HG02870 (cell line): Measurements from ENCODE around the gene ALDH1L2.
"Not testable (repeated sequence)": the region's sequence is repeated elsewhere in the genome, so short reads cannot be mapped to it uniquely, and the experiment has no call there.

Source experiments
- ATAC-seq: cut with Tn5 transposase; IDR thresholded peaks from one replicate; pipeline ENCODE4 v1.9.1; 2021; ENCODE audit warnings: mild to moderate bottlenecking, moderate library complexity; ENCODE audit not compliant: unreplicated experiment

The ALDH1L2 gene

GRCh38 chr12:104990950-104991349, 93.3 kb downstream of the ALDH1L2 start:
- ATAC-seq, result no peak

DNA sequence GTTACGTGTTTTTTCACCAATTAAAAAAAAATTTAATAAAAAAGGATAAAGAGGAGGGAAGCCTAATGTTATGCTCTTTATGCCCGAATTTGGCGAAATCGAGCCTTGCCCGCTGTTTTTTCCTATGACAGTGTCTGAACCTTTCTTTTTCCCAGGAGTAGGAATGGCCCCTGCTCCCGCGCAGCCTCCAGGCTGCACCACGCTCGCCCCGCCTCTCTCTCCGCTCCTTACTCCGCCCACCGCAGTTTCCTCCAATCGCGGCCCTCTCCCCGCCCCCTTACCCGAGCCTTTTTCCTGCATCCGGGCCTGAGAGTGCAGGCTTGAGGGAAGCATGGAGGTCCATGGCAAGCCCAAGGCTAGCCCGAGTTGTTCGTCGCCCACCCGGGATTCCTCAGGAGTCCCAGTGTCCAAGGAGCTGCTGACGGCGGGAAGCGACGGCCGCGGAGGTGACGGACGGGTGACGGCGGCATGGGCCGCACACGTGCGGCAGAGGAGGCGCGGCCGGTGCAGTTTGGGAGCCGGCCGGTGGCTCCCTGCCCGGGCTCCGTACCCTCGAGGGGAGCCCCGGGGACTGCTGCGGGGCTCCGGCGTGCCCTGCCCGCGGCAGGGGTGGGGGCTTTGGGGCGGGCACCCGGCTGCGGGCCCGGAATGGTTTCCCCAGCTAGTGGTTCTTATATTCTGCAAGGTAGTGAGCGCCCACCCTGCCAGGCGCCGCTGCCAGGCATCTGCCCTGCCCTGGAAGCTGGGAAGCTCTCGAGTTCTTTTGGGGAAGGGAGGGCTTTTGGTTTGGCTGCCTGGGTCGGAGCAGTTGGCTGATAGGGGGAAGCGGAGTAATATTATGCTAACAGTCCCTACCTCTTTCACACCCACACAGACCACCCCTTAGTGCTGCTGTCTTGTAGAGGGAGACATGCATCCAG, 98.0 kb downstream of the ALDH1L2 start, which contains the start of gene NOPCHAP1:
NOPCHAP1 (plus strand) TSS at position 295 of the 920 bp plus-strand sequence; CDS start at position 332, 37 bp downstream.
- ATAC-seq, result peak; percentile 98

GRCh38 chr12:104985206-104985605, 99.1 kb downstream of the ALDH1L2 start:
- no peak for ATAC-seq

GRCh38 chr12:104977688-104978087, 106.6 kb downstream of the ALDH1L2 start:
- not testable (repeated sequence) for ATAC-seq

DNA sequence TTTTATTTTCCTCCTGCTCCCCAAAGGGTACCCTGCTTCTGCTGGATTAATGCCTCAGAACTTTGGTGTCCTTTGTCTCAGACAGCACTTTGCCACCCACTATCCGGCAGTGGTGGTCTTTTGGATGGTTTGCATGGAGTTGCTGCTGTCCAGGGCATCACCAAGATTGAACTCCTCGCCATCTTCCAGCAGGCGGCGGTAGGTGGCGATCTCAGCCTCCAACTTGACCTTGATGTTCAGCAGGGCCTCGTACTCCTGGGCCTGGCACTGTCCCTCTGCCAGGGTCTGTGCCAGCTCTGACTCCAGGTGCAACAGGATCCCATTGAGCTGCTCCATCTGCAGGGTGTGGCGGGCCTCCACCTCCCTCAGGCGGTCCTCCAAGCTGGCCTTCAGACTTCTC, 107.6 kb downstream of the ALDH1L2 start:
- no peak for ATAC-seq

- no peak for ATAC-seq
Observed at GRCh38 chr12:104975587-104976343, 108.5 kb downstream of the ALDH1L2 start.

- ATAC-seq, result peak; percentile 93
Observed at GRCh38 chr12:104974626-104975290, 109.5 kb downstream of the ALDH1L2 start.

DNA sequence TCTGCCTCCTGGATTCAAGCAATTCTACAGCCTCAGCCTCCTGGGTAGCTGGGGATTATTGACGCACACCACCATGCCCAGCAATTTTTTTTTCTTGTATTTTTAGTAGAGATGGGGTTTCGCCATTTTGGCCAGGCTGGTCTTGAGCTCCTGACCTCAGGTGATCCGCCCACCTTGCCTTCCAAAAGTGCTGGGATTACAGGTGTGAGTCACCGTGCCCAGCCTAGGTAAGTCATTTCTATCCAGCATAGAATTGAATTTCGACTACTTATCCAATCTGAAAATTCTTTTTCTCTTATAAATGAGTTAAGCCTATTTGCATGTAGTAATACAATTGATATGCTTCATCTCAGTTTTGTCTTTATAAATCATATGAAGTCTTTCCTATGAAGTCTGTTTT, 111.0 kb downstream of the ALDH1L2 start:
- no peak for ATAC-seq

DNA sequence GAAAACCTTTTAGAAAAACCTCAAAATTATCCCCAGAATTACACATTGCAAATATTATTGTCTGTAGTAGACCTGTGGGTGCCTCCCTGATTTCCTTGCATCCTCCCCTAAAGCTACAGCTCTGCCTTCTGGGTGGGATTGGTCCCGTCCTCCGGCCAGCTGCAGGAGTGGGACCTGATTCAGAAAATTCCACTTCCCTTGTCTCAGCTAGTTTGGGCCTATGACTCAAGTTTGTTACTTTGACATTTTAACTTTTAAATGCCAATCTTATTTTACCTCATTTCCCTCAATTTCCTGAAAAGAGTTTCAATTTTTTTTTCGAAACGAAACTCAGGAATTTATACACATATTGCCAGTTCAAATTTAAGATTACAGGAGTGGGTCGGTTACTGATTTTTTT, 113.0 kb downstream of the ALDH1L2 start:
- no peak for ATAC-seq
